HG03565 (cell line): ENCODE data around the gene DRAP1.
A peak's percentile ranks its signal among the peaks of the same experiment; 100 is the strongest.
"Not testable (repeated sequence)": the region's sequence is repeated elsewhere in the genome, so short reads cannot be mapped to it uniquely, and the experiment has no call there.

Experiments used
- ATAC-seq: cut with Tn5 transposase; IDR thresholded peaks from one replicate; pipeline ENCODE4 v1.9.1; 2021; ENCODE audit warnings: mild to moderate bottlenecking, moderate library complexity; ENCODE audit not compliant: unreplicated experiment

The DRAP1 gene

GRCh38 chr11:65886826-65887722 is 32.2 kb upstream of the DRAP1 start:
- no peak for ATAC-seq

- no peak for ATAC-seq
Measured at GRCh38 chr11:65887723-65888162, 31.5 kb upstream of the DRAP1 start.

- ATAC-seq: peak; percentile 31
Measured at GRCh38 chr11:65888163-65888814, 30.9 kb upstream of the DRAP1 start, which contains the start of gene FIBP. FIBP (minus strand) TSS chr11:65888471; CDS start chr11:65888418, 53 bp downstream.

GRCh38 chr11:65890324-65891218 is 28.7 kb upstream of the DRAP1 start, which contains the start of gene CCDC85B:
CCDC85B (plus strand) TSS chr11:65890673; CDS start chr11:65890784, 111 bp downstream.
- ATAC-seq: peak; percentile 42

- no peak for ATAC-seq
Measured at GRCh38 chr11:65891219-65892136, 27.7 kb upstream of the DRAP1 start.

- ATAC-seq: not testable (repeated sequence)
Measured at GRCh38 chr11:65892137-65892540, 27.1 kb upstream of the DRAP1 start.

- no peak for ATAC-seq
Measured at GRCh38 chr11:65892661-65893317, 26.4 kb upstream of the DRAP1 start.

- no peak for ATAC-seq
Measured at GRCh38 chr11:65894034-65894591, 25.1 kb upstream of the DRAP1 start.

- no peak for ATAC-seq
Measured at GRCh38 chr11:65895482-65895981, 23.7 kb upstream of the DRAP1 start.

- no peak for ATAC-seq
Measured at GRCh38 chr11:65896034-65896999, 22.9 kb upstream of the DRAP1 start.

GRCh38 chr11:65897020-65897471 is 22.2 kb upstream of the DRAP1 start:
- ATAC-seq: no peak

GRCh38 chr11:65898656-65899355 is 20.4 kb upstream of the DRAP1 start:
- no peak for ATAC-seq

- ATAC-seq: no peak
Measured at GRCh38 chr11:65899356-65900124, 19.7 kb upstream of the DRAP1 start.

- peak; percentile 74 for ATAC-seq
Measured at GRCh38 chr11:65900125-65900898, 18.9 kb upstream of the DRAP1 start, which contains the start of gene FOSL1. FOSL1 (minus strand) TSS chr11:65900388; CDS start chr11:65900339, 49 bp downstream.

- ATAC-seq: no peak
Measured at GRCh38 chr11:65900899-65901180, 18.4 kb upstream of the DRAP1 start.
